RWPE2 (cell line): ENCODE results near the gene TWNK.

Source experiments
- ATAC-seq: fragments of 200-7000 bp; cut with Tn5 transposase; 3 replicates; pipeline ENCODE4 v1.9.1; 2021; ENCODE audit warnings: low read depth
- DNase-seq: peaks from one replicate; pipeline ENCODE4 v3.0.0-alpha.2; 2020; ENCODE audit warnings: low spot score
- H3K27ac ChIP-seq: fragments of 450-650 bp; 2 replicates; pipeline ENCODE4 v1.5.1; 2017; ENCODE audit warnings: mild to moderate bottlenecking; ENCODE audit not compliant: poor library complexity, severe bottlenecking
- H3K27me3 ChIP-seq: fragments of 250-450 bp; sonication (Bioruptor Pico); 2 replicates; pipeline ENCODE4 v1.5.1; 2021; ENCODE audit warnings: mild to moderate bottlenecking, moderate library complexity; ENCODE audit not compliant: insufficient read depth, poor library complexity, severe bottlenecking
- H3K36me3 ChIP-seq: fragments of 250-450 bp; sonication (Bioruptor Pico); 2 replicates; pipeline ENCODE4 v1.5.1; 2020; ENCODE audit warnings: low read depth, mild to moderate bottlenecking, moderate library complexity
- H3K4me1 ChIP-seq: fragments of 250-450 bp; sonication (Bioruptor Pico); 2 replicates; pipeline ENCODE4 v1.5.1; 2021; ENCODE audit warnings: mild to moderate bottlenecking, moderate library complexity; ENCODE audit not compliant: insufficient read depth, poor library complexity, severe bottlenecking
- H3K4me3 ChIP-seq: fragments of 250-450 bp; sonication (Bioruptor Pico); 2 replicates; pipeline ENCODE4 v1.5.1; 2021; ENCODE audit warnings: mild to moderate bottlenecking, moderate library complexity; ENCODE audit not compliant: severe bottlenecking
- H3K9me3 ChIP-seq: fragments of 250-450 bp; sonication (Bioruptor Pico); 2 replicates; pipeline ENCODE4 v1.5.1; 2021; ENCODE audit warnings: mild to moderate bottlenecking, moderate library complexity; ENCODE audit not compliant: severe bottlenecking
- TF ChIP-seq, protein P1 (sequence below): fragments of 450-650 bp; IDR thresholded peaks from one replicate; pipeline ENCODE4 v1.5.1; 2017; ENCODE audit warnings: mild to moderate bottlenecking, moderate library complexity; ENCODE audit not compliant: poor library complexity, severe bottlenecking

The TWNK gene

DNA sequence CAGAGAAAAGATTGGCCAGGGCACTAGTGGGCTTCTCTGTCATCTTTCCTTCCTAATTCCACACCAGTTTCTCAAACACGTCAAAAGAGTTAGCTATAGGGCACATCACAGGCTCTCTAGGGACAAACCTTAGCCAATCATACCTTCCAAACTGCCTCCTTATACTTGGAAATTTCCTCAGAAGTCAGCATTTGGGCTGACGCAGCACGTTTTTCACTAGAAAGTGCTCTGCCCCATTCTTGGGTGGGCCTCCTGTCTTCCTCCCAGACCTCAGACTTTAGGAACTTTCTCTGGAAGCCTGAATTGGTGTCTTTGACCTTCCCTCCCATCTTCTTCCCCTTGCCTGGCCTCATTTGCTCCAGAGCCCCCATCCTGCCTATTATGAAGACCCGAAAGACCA lies 54.8 kb downstream of the TWNK start:
- H3K4me1 ChIP-seq, result peaks cover 9% of the 10 kb centered on the region

DNA sequence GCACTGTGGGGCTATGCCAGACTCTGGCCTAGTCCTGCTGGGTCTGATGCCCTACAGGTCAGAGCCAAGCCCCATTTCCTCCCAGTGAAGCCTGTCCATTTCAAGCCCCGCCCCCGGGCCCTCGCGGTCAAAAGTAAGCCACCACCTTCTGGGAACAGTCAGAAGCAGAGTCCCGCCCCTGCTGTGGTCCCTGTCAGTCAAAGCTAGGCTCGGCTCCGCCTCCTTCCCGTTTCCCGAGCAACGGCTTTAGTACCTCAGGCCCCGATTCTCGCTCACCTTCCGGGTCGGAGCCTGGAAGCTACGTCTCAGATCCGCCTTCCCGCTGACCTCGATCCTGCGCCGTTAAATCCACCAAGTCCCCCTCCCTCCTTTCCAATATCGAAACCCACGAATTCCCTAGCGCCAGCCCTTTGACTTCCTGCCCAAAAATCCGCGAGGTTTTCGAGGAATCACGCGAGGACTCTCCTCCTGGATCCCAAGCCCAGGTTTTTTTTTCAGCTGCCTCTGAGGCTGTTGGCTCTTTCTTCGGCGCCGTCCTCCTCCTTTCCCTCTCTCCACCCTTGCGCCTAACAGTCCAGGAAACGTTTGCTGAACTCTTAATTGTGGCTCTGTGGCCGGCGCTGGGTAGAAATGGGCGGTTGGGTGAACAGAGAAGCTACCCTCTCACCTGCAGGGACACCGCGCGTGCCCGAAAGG lies 55.5 kb downstream of the TWNK start:
- ATAC-seq (peak; percentile 93), DNase-seq (peak; percentile 97)
- Histone ChIP-seq H3K36me3 (peaks cover 4% of the 10 kb centered on the region), H3K27me3 (no peaks in the 10 kb centered on the region), H3K27ac (peak overlapping the region; percentile 79), H3K4me3 (peak overlapping the region; percentile 35), H3K4me1 (peaks cover 9% of the 10 kb centered on the region), H3K9me3 (no peaks in the 10 kb centered on the region)
- TF ChIP-seq, protein P1, sequence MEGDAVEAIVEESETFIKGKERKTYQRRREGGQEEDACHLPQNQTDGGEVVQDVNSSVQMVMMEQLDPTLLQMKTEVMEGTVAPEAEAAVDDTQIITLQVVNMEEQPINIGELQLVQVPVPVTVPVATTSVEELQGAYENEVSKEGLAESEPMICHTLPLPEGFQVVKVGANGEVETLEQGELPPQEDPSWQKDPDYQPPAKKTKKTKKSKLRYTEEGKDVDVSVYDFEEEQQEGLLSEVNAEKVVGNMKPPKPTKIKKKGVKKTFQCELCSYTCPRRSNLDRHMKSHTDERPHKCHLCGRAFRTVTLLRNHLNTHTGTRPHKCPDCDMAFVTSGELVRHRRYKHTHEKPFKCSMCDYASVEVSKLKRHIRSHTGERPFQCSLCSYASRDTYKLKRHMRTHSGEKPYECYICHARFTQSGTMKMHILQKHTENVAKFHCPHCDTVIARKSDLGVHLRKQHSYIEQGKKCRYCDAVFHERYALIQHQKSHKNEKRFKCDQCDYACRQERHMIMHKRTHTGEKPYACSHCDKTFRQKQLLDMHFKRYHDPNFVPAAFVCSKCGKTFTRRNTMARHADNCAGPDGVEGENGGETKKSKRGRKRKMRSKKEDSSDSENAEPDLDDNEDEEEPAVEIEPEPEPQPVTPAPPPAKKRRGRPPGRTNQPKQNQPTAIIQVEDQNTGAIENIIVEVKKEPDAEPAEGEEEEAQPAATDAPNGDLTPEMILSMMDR, result no peak

More for the DNA sequence above, 54.8 kb downstream of the TWNK start:
- Histone ChIP-seq H3K4me3 (peak overlapping the region; percentile 35), H3K27me3 (no peaks in the 10 kb centered on the region), H3K9me3 (no peaks in the 10 kb centered on the region), H3K27ac (peak overlapping the region; percentile 79), H3K36me3 (peaks cover 11% of the 10 kb centered on the region)
- ATAC-seq, result no peak
- TF ChIP-seq, protein P1, result no peak
- DNase-seq, result no peak

DNA sequence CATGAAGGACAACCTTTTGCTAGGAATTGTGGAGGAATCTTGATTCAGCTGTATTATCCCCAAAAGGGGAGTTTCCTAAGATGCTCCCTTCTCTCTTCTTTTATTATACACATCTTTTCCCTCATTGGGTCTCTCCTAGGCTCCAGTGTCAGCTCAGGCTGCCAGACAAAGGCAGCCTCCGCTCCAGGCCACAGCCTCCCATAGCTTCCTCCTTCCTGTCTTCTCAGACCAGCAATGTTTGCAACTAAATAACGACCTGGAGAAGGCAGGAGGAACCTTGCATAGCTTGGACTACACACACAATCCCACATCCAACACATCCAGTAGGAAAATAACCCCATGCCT lies 56.0 kb downstream of the TWNK start:
- H3K9me3 ChIP-seq, result no peaks in the 10 kb centered on the region
- H3K4me3 ChIP-seq, result peak overlapping the region; percentile 35
- ATAC-seq, result no peak
- DNase-seq, result no peak
- no peaks in the 10 kb centered on the region for H3K27me3 ChIP-seq
- peak overlapping the region; percentile 79 for H3K27ac ChIP-seq
- peaks cover 9% of the 10 kb centered on the region for H3K4me1 ChIP-seq
- TF ChIP-seq, protein P1, result no peak
- H3K36me3 ChIP-seq, result no peaks in the 10 kb centered on the region; the same call in none of the 2 replicates
